AG10803 (cell line): ENCODE results near the gene PPARD.
"Not testable (repeated sequence)": the region's sequence is repeated elsewhere in the genome, so short reads cannot be mapped to it uniquely, and the experiment has no call there.

Source experiments
- DNase-seq: peaks from one replicate; pipeline ENCODE4 v3.0.0; 2010; ENCODE audit warnings: low read depth
- H3K4me3 ChIP-seq: 2 replicates; pipeline ENCODE4 v1.5.1; 2011; ENCODE audit warnings: mild to moderate bottlenecking, low read length, control low read depth
- CTCF ChIP-seq: conservative IDR thresholded peaks from 2 replicates; pipeline ENCODE4 v1.5.1; 2011; ENCODE audit warnings: mild to moderate bottlenecking, low read length, control low read depth, inconsistent platforms

The PPARD gene

GRCh38 chr6:35388772-35389352, 46.5 kb downstream of the PPARD start:
- no peak for TF ChIP-seq CTCF
- no peak for DNase-seq
- H3K4me3 ChIP-seq, result no peak overlapping the region

GRCh38 chr6:35389386-35389785, 47.0 kb downstream of the PPARD start:
- H3K4me3 ChIP-seq, DNase-seq: not testable (repeated sequence)

GRCh38 chr6:35391240-35391968, 49.0 kb downstream of the PPARD start:
- DNase-seq, result peak; percentile 90
- H3K4me3 ChIP-seq, result no peak overlapping the region
- 0 out of 2 replicates have a peak, but pooled peaks have one; percentile 13 for TF ChIP-seq CTCF

- DNase-seq, result no peak
- no peak for TF ChIP-seq CTCF
- no peak overlapping the region for H3K4me3 ChIP-seq
Observed at GRCh38 chr6:35392111-35392702, 49.8 kb downstream of the PPARD start.

- no peak for DNase-seq
- TF ChIP-seq CTCF, result no peak
Observed at GRCh38 chr6:35392773-35393672, 50.7 kb downstream of the PPARD start.

GRCh38 chr6:35396991-35397390, 54.6 kb downstream of the PPARD start:
- no peak overlapping the region for H3K4me3 ChIP-seq
- peak; percentile 10 for DNase-seq
- no peak for TF ChIP-seq CTCF

More at GRCh38 chr6:35392773-35393672, 50.7 kb downstream of the PPARD start:
- H3K4me3 ChIP-seq, result no peak overlapping the region

- TF ChIP-seq CTCF, result no peak
- no peak for DNase-seq
- H3K4me3 ChIP-seq, result no peak overlapping the region
Observed at GRCh38 chr6:35397806-35398418, 55.6 kb downstream of the PPARD start.
